GM23248 (cell line): Measurements from ENCODE around the gene EPS8.

ENCODE experiments used
- EZH2 ChIP-seq: fragments of 200-600 bp; sonication (generic); IDR thresholded peaks from 2 replicates; pipeline ENCODE4 v1.6.1; 2018; ENCODE audit warnings: antibody characterized with exemption, mild to moderate bottlenecking; ENCODE audit not compliant: insufficient read depth, poor library complexity, severe bottlenecking
- EZH2phosphoT487 ChIP-seq: fragments of 200-600 bp; sonication (generic); IDR thresholded peaks from 2 replicates; pipeline ENCODE4 v1.6.1; 2018; ENCODE audit warnings: antibody characterized with exemption, moderate library complexity, mild to moderate bottlenecking, low read depth; ENCODE audit not compliant: insufficient read depth

DNA sequence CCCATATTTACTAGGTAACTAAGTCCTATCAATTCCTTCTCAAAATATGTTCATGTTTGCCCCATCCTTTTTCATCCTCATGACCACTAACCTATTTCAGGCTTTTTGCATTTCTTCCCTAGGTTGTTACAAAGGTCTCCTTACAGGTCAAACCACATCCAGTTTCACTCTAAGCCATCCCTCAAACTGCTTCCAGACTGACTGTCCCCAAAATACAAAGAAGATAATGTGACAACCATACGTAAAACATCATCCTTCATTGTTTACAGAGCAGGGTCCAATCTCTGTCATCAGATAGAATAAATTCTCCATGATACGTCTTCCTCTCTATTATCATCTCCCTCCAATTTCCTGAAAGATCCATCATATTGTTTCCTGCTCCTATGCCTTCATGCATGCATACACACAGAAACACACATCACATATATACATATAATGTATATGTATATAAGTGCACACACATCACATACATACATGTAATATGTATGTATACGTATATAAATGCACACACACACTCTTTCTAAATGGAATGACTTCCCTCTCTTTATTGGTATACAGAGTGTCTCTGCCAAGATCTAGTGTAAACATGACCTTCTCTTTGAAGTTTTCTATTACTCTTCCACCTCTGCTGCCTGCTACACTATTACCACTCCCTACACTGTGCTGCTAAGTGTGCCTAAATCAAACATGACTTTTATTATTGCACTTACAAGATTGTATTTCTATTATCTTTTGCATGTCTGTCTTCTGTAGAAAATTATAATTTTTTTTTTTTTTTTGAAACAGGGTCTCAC is 30.7 kb upstream of the EPS8 start:
- no peak for TF ChIP-seq EZH2
- TF ChIP-seq EZH2phosphoT487, result no peak
